GM12878 (cell line): Measurements from ENCODE around the gene AMDHD2. TPM values are rescaled to one million over a fixed set of nuclear protein-coding genes. Genes with fewer than 3 reads are reported as not detected.
A peak's percentile ranks its signal among the peaks of the same experiment; 100 is the strongest.

Experiments
- CEBPB ChIP-seq, 2 experiments: fragments of 150-350 bp in 1 of 2; IDR thresholded peaks; 2 replicates each; pipeline ENCODE4 v1.6.1; 2012 to 2014; ENCODE audit warnings: low read depth in 2 of 2, low read length in 2 of 2, borderline replicate concordance in 1 of 2, inconsistent platforms in 1 of 2
- EGR1 ChIP-seq, 2 experiments: IDR thresholded peaks; 1 replicate in 1 of 2; 2 replicates in 1 of 2; pipeline ENCODE4 v1.6.1; 2011 to 2012; ENCODE audit warnings: low read depth in 2 of 2, low read length in 2 of 2, borderline replicate concordance in 1 of 2, mild to moderate bottlenecking in 1 of 2, moderate library complexity in 1 of 2
- HCFC1 ChIP-seq: fragments of 150-350 bp; IDR thresholded peaks from 2 replicates; pipeline ENCODE4 v1.6.1; 2014; ENCODE audit warnings: low read length
- HDAC2 ChIP-seq: fragments of 200-600 bp; sonication (generic); IDR thresholded peaks from 2 replicates; pipeline ENCODE4 v1.6.1; 2017
- HDGF ChIP-seq: fragments of 450-650 bp; IDR thresholded peaks from 2 replicates; pipeline ENCODE4 v1.6.1; 2016; ENCODE audit warnings: antibody characterized with exemption
- KAT2A ChIP-seq: conservative IDR thresholded peaks from 2 replicates; pipeline ENCODE4 v1.6.1; 2011; ENCODE audit warnings: low read depth, low read length; ENCODE audit not compliant: control insufficient read depth
- LARP7 ChIP-seq: fragments of 450-650 bp; IDR thresholded peaks from 2 replicates; pipeline ENCODE4 v1.6.1; 2017; ENCODE audit warnings: mild to moderate bottlenecking
- MTA2 ChIP-seq: fragments of 450-650 bp; IDR thresholded peaks from 2 replicates; pipeline ENCODE4 v1.6.1; 2016; ENCODE audit warnings: low read depth, mild to moderate bottlenecking, moderate library complexity
- NBN ChIP-seq: fragments of 450-650 bp; IDR thresholded peaks from 2 replicates; pipeline ENCODE4 v1.6.1; 2016
- NR2F1 ChIP-seq: fragments of 450-650 bp; conservative IDR thresholded peaks from 2 replicates; pipeline ENCODE4 v1.6.1; 2017; ENCODE audit warnings: mild to moderate bottlenecking
- PBX3 ChIP-seq: IDR thresholded peaks from 2 replicates; pipeline ENCODE4 v1.6.1; 2011; ENCODE audit warnings: mild to moderate bottlenecking, low read depth, low read length, moderate library complexity; ENCODE audit not compliant: insufficient replicate concordance
- RAD21 ChIP-seq: IDR thresholded peaks from 2 replicates; pipeline ENCODE4 v1.6.1; 2011; ENCODE audit warnings: mild to moderate bottlenecking, low read depth, low read length, moderate library complexity; ENCODE audit not compliant: insufficient read depth
- SMARCA5 ChIP-seq: fragments of 450-650 bp; IDR thresholded peaks from 2 replicates; pipeline ENCODE4 v1.6.1; 2017; ENCODE audit warnings: mild to moderate bottlenecking
- SMC3 ChIP-seq: IDR thresholded peaks from 2 replicates; pipeline ENCODE4 v1.6.1; 2011; ENCODE audit warnings: low read length, improper control_type of control experiment, borderline replicate concordance
- STAT3 ChIP-seq: IDR thresholded peaks from 2 replicates; pipeline ENCODE4 v1.6.1; 2011; ENCODE audit warnings: low read depth, low read length, improper control_type of control experiment
- TBL1XR1 ChIP-seq: IDR thresholded peaks from 2 replicates; pipeline ENCODE4 v1.6.1; 2012; ENCODE audit warnings: low read depth, low read length, improper control_type of control experiment
- USF1 ChIP-seq: IDR thresholded peaks from 2 replicates; pipeline ENCODE4 v1.6.1; 2011; ENCODE audit warnings: borderline replicate concordance, low read depth, mild to moderate bottlenecking, moderate library complexity, mixed read lengths, low read length; ENCODE audit not compliant: insufficient read depth; ENCODE audit errors: extremely low read length
- polyA plus RNA-seq, 11 experiments: library from polyadenylated mRNA; depleted of rRNA in 4 of 11; unstranded in 6 of 11; stranded (reverse) in 5 of 11; fragments of >200 nt; fragmentation: Nextera tagmentation in 4 of 11; fragmentation: Illumina TruSeq in 1 of 11; extraction: Ambion mirVana in 4 of 11; extraction: Trizol in 1 of 11; gene quantifications; 1 replicate in 1 of 11; 2 replicates in 10 of 11; pipeline versions ENCODE4 v1.2.1 to v1.2.3, GENCODE V29; 2011 to 2016; ENCODE audit warnings: inconsistent platforms in 2 of 11, missing spikeins in 2 of 11, low read depth in 1 of 11
- total RNA-seq, 4 experiments: library from RNA; depleted of rRNA in 3 of 4; stranded (reverse); fragments of >200 nt in 3 of 4; fragmentation: Illumina TruSeq in 1 of 4; extraction: Trizol in 1 of 4; gene quantifications; 2 replicates each; pipeline versions ENCODE4 v1.2.1 to v1.2.3, GENCODE V29; 2013 to 2021
- TF ChIP-seq, protein P1 (sequence below): fragments of 450-650 bp; IDR thresholded peaks from 2 replicates; pipeline ENCODE4 v1.6.1; 2016; ENCODE audit warnings: mild to moderate bottlenecking
- TF ChIP-seq, protein P2 (sequence below): IDR thresholded peaks from 2 replicates; pipeline ENCODE4 v1.6.1; 2011; ENCODE audit warnings: borderline replicate concordance, low read depth, mild to moderate bottlenecking, moderate library complexity, low read length; ENCODE audit not compliant: insufficient read depth, poor library complexity, severe bottlenecking
- TF ChIP-seq, protein P3 (sequence below): fragments of 450-650 bp; IDR thresholded peaks from 2 replicates; pipeline ENCODE4 v1.6.1; 2016; ENCODE audit warnings: mild to moderate bottlenecking

The AMDHD2 gene
- total and polyA plus RNA-seq, 10 of the 15 experiments (the other 5 are each of a cell fraction or from before 2014, with no cell fraction given), result 0.60 to 41.8 (median 24.3) TPM; not detected in 1

DNA sequence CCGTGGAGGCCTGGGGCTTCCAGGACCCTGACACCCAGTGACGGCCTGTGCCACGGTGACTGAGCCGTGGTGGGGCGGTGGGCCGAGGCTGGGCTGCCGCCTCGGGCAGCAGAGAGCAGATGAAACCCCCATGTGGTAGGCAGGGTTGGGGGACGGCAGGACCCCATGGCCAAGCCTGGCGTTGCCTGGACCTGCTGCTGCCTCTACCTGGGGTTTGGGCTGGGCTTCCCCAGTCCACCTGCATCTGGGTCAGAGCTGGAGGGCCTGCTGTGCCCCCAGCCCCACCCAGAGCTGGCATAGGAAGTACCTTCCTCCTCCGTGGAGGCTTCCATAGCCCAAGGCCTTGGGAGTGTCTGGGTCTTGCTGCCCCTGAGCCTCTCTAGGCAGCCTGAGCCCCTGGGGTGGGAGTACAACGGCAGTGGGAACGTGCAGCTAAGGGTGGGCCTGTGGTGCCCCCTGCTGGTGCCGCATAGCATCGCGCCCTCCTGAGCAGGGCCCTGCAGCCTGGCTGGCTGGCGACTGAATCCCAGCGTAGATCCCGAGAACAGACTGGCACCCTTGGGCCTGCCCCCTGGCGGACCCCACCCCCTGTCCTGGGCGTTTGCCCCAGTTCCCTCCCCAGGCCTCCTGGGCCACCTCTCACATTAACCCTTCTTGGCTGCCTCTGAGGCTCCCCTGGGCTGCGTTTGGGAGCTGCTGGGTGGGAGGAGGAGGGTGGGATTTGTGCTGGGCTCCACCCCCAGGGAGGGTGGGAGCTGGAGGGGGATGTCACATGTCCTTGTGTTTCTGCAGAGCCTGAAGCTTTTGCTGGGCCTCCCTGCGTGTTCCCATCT is 19.0 kb upstream of the AMDHD2 start (continued):
- TF ChIP-seq, protein P1, sequence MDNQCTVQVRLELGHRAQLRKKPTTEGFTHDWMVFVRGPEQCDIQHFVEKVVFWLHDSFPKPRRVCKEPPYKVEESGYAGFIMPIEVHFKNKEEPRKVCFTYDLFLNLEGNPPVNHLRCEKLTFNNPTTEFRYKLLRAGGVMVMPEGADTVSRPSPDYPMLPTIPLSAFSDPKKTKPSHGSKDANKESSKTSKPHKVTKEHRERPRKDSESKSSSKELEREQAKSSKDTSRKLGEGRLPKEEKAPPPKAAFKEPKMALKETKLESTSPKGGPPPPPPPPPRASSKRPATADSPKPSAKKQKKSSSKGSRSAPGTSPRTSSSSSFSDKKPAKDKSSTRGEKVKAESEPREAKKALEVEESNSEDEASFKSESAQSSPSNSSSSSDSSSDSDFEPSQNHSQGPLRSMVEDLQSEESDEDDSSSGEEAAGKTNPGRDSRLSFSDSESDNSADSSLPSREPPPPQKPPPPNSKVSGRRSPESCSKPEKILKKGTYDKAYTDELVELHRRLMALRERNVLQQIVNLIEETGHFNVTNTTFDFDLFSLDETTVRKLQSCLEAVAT, result no peak
- TF ChIP-seq SMARCA5 (peak; percentile 33; the same call in 1 of the 2 replicates), TBL1XR1 (no peak), MTA2 (no peak), HDAC2 (no peak), SMC3 (peak; percentile 90), STAT3 (no peak), NR2F1 (no peak), CEBPB (IDR thresholded peaks at IDR 0.05; ENCODE audit: borderline replicate concordance in 1 of 2, low read depth in 2 of 2, low read length in 2 of 2) (no peak), HDGF (no peak), KAT2A (no peak), PBX3 (no peak), RAD21 (peak; percentile 93), USF1 (no peak), HCFC1 (no peak), LARP7 (0 out of 2 replicates have a peak, but pooled peaks have one; percentile 19), NBN (no peak), EGR1 (IDR thresholded peaks at IDR 0.05; ENCODE audit: borderline replicate concordance in 1 of 2, low read depth in 2 of 2, low read length in 2 of 2) (no peak)
- TF ChIP-seq, protein P2, sequence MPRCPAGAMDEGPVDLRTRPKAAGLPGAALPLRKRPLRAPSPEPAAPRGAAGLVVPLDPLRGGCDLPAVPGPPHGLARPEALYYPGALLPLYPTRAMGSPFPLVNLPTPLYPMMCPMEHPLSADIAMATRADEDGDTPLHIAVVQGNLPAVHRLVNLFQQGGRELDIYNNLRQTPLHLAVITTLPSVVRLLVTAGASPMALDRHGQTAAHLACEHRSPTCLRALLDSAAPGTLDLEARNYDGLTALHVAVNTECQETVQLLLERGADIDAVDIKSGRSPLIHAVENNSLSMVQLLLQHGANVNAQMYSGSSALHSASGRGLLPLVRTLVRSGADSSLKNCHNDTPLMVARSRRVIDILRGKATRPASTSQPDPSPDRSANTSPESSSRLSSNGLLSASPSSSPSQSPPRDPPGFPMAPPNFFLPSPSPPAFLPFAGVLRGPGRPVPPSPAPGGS, result no peak
- TF ChIP-seq, protein P3, sequence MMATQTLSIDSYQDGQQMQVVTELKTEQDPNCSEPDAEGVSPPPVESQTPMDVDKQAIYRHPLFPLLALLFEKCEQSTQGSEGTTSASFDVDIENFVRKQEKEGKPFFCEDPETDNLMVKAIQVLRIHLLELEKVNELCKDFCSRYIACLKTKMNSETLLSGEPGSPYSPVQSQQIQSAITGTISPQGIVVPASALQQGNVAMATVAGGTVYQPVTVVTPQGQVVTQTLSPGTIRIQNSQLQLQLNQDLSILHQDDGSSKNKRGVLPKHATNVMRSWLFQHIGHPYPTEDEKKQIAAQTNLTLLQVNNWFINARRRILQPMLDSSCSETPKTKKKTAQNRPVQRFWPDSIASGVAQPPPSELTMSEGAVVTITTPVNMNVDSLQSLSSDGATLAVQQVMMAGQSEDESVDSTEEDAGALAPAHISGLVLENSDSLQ, result no peak
